GM12801 (cell line): Measurements from ENCODE around the gene BMF.

Experiments used
- TF ChIP-seq, protein P1 (sequence below): IDR thresholded peaks from one replicate; pipeline ENCODE4 v1.5.1; 2011; ENCODE audit warnings: control low read depth; ENCODE audit not compliant: insufficient read length; ENCODE audit errors: extremely low read depth

The BMF gene

GRCh38 chr15:40042791-40043320, 65.8 kb downstream of the BMF start:
- TF ChIP-seq, protein P1, sequence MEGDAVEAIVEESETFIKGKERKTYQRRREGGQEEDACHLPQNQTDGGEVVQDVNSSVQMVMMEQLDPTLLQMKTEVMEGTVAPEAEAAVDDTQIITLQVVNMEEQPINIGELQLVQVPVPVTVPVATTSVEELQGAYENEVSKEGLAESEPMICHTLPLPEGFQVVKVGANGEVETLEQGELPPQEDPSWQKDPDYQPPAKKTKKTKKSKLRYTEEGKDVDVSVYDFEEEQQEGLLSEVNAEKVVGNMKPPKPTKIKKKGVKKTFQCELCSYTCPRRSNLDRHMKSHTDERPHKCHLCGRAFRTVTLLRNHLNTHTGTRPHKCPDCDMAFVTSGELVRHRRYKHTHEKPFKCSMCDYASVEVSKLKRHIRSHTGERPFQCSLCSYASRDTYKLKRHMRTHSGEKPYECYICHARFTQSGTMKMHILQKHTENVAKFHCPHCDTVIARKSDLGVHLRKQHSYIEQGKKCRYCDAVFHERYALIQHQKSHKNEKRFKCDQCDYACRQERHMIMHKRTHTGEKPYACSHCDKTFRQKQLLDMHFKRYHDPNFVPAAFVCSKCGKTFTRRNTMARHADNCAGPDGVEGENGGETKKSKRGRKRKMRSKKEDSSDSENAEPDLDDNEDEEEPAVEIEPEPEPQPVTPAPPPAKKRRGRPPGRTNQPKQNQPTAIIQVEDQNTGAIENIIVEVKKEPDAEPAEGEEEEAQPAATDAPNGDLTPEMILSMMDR, result no peak

DNA sequence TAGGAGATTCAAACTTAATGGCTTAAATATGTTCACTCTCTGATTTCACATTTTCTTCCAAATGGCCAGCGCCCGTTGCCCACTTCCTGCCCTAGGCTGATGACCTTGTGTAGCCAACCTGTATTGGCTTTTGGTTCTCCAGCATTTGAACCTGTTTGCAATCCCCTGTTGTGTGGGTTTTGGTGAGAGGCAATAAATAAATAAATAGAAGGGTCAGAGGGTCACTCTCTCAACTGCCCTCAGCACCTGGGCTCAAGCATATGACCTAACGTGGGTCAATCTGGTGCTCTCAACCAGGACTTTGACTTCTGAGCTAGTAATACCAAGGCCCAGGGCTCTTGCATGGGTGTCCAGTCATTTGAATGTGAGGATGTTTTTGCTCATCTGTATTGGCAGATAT, 67.9 kb downstream of the BMF start:
- TF ChIP-seq, protein P1, result no peak

DNA sequence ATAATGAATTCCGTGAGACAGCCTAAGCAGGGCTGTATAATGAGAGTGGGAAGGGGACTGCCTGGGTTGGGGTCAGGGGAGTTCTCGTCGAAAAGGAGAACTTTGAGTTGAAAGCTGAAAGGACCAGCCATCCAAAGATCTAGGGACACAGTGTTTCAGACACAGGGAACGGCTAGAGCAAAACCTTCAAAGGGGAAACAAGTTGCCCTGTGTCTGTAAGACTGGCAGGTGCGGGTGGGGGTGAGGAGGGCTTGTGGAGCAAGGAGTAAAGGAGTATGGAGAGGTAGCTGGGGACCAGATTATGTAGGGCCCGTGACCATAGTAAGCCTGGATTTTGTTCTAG, 68.4 kb downstream of the BMF start:
- TF ChIP-seq, protein P1, result no peak

GRCh38 chr15:40038638-40039543, 69.8 kb downstream of the BMF start, which contains the start of gene SRP14:
Gene SRP14, minus strand, starts transcription at chr15:40039181. Its CDS starts 65 bp downstream, at chr15:40039116.
- TF ChIP-seq, protein P1, result no peak

- TF ChIP-seq, protein P1, result no peak
Measured at GRCh38 chr15:40038275-40038637, 70.4 kb downstream of the BMF start.
